Loucy (cell line): ENCODE results near the gene SEL1L3.

Source experiments
- H2AFZ ChIP-seq: fragments of 200-600 bp; sonication (generic); 2 replicates; pipeline ENCODE4 v1.6.0; 2016; ENCODE audit warnings: antibody characterized with exemption, mild to moderate bottlenecking, low read length, moderate library complexity
- H3F3A ChIP-seq: fragments of 200-600 bp; 2 replicates; pipeline ENCODE4 v1.6.0; 2016; ENCODE audit warnings: antibody characterized with exemption, low read depth, mild to moderate bottlenecking
- H3K27me3 ChIP-seq: fragments of 200-600 bp; sonication (generic); 2 replicates; pipeline ENCODE4 v1.6.1; 2014; ENCODE audit warnings: low read length, mild to moderate bottlenecking; ENCODE audit not compliant: insufficient read depth, poor library complexity, severe bottlenecking
- H3K36me3 ChIP-seq: fragments of 200-600 bp; sonication (generic); 2 replicates; pipeline ENCODE4 v1.6.1; 2016; ENCODE audit warnings: low read length; ENCODE audit not compliant: insufficient read depth
- H3K4me1 ChIP-seq: fragments of 200-600 bp; sonication (generic); 2 replicates; pipeline ENCODE4 v1.5.1; 2014; ENCODE audit warnings: low read length, mild to moderate bottlenecking; ENCODE audit not compliant: insufficient read depth, poor library complexity, severe bottlenecking
- H3K4me2 ChIP-seq: fragments of 200-600 bp; sonication (generic); 2 replicates; pipeline ENCODE4 v1.6.0; 2014; ENCODE audit warnings: antibody characterized with exemption, low read length, low read depth, mild to moderate bottlenecking; ENCODE audit not compliant: poor library complexity, severe bottlenecking
- H3K4me3 ChIP-seq: fragments of 200-600 bp; sonication (generic); 2 replicates; pipeline ENCODE4 v1.5.1; 2014; ENCODE audit warnings: low read length, mild to moderate bottlenecking, mixed read lengths; ENCODE audit not compliant: poor library complexity, severe bottlenecking
- H3K79me2 ChIP-seq: fragments of 200-600 bp; sonication (generic); 2 replicates; pipeline ENCODE4 v1.6.1; 2014; ENCODE audit warnings: low read length; ENCODE audit not compliant: insufficient read depth
- H3K9ac ChIP-seq: fragments of 200-600 bp; sonication (generic); 2 replicates; pipeline ENCODE4 v1.6.0; 2014; ENCODE audit warnings: mild to moderate bottlenecking, low read depth, low read length, moderate library complexity; ENCODE audit not compliant: poor library complexity, severe bottlenecking
- H3K9me2 ChIP-seq: fragments of 200-600 bp; sonication (generic); replicated peaks from 2 replicates; pipeline ENCODE4 v1.6.1; 2016; ENCODE audit warnings: low read depth, low read length, mixed read lengths
- H3K9me3 ChIP-seq: fragments of 200-600 bp; sonication (generic); 2 replicates; pipeline ENCODE4 v1.6.1; 2014; ENCODE audit warnings: mild to moderate bottlenecking, antibody characterized with exemption, low read length, low read depth; ENCODE audit not compliant: insufficient read depth
- H4K20me1 ChIP-seq: fragments of 200-600 bp; sonication (generic); 2 replicates; pipeline ENCODE4 v1.6.0; 2014; ENCODE audit warnings: antibody characterized with exemption, low read length, mild to moderate bottlenecking; ENCODE audit not compliant: insufficient read depth, poor library complexity, severe bottlenecking
- EZH2phosphoT487 ChIP-seq: fragments of 200-600 bp; IDR thresholded peaks from 2 replicates; pipeline ENCODE4 v1.6.1; 2018; ENCODE audit warnings: antibody characterized with exemption, mild to moderate bottlenecking, moderate library complexity, borderline replicate concordance
- TF ChIP-seq, protein P1 (sequence below): fragments of 200-600 bp; sonication (generic); conservative IDR thresholded peaks from 2 replicates; pipeline ENCODE4 v1.5.1; 2014; ENCODE audit warnings: mild to moderate bottlenecking, antibody characterized with exemption, low read length

Gene SEL1L3

DNA sequence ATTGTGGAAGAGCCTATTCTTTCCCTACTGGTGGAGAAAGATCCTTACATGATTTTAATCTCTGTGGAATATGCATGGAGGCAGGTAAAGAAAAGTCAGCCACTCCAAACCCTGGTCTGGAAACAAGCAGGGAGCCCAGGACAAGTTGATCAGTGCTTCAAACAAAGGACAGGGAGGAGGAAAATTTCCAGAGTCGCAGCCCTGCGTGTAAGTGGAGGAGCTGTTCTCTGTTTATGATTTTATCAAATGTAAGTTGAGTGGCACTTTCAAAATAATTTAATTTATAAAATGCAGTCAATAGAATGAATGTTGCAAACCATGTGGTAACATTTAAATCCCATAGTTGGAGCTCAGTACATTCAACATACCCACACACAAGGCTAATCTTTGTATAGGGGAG is 150.2 kb downstream of the SEL1L3 start:
- H3K79me2 ChIP-seq: no peaks in the 10 kb centered on the region
- no peaks in the 10 kb centered on the region for H3K27me3 ChIP-seq
- no peaks in the 10 kb centered on the region; the same call in 1 of the 2 replicates for H3K9me3 ChIP-seq
- no peaks in the 10 kb centered on the region for H3K4me1 ChIP-seq
- H3K4me2 ChIP-seq: no peak overlapping the region
- no peak overlapping the region for H2AFZ ChIP-seq
- TF ChIP-seq EZH2phosphoT487: no peak
- TF ChIP-seq, protein P1, sequence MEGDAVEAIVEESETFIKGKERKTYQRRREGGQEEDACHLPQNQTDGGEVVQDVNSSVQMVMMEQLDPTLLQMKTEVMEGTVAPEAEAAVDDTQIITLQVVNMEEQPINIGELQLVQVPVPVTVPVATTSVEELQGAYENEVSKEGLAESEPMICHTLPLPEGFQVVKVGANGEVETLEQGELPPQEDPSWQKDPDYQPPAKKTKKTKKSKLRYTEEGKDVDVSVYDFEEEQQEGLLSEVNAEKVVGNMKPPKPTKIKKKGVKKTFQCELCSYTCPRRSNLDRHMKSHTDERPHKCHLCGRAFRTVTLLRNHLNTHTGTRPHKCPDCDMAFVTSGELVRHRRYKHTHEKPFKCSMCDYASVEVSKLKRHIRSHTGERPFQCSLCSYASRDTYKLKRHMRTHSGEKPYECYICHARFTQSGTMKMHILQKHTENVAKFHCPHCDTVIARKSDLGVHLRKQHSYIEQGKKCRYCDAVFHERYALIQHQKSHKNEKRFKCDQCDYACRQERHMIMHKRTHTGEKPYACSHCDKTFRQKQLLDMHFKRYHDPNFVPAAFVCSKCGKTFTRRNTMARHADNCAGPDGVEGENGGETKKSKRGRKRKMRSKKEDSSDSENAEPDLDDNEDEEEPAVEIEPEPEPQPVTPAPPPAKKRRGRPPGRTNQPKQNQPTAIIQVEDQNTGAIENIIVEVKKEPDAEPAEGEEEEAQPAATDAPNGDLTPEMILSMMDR: no peak
- H3K36me3 ChIP-seq: no peaks in the 10 kb centered on the region
- H4K20me1 ChIP-seq: no peaks in the 10 kb centered on the region
- H3K9me2 ChIP-seq: no peaks in the 10 kb centered on the region
- no peak overlapping the region for H3K9ac ChIP-seq
- no peaks in the 10 kb centered on the region for H3F3A ChIP-seq
- no peak overlapping the region for H3K4me3 ChIP-seq

- no peak overlapping the region for H3K4me3 ChIP-seq
- TF ChIP-seq, protein P1: no peak
- no peak for TF ChIP-seq EZH2phosphoT487
- H3K27me3 ChIP-seq: no peaks in the 10 kb centered on the region
- H3K4me1 ChIP-seq: no peaks in the 10 kb centered on the region
- H3K9me3 ChIP-seq: no peaks in the 10 kb centered on the region; the same call in 1 of the 2 replicates
- H3K36me3 ChIP-seq: no peaks in the 10 kb centered on the region
- no peak overlapping the region for H3K9ac ChIP-seq
- H3K79me2 ChIP-seq: no peaks in the 10 kb centered on the region
- H2AFZ ChIP-seq: no peak overlapping the region
- H4K20me1 ChIP-seq: no peaks in the 10 kb centered on the region
- no peaks in the 10 kb centered on the region for H3F3A ChIP-seq
- no peaks in the 10 kb centered on the region for H3K9me2 ChIP-seq
- no peak overlapping the region for H3K4me2 ChIP-seq
Measured at GRCh38 chr4:25710637-25711036, 152.2 kb downstream of the SEL1L3 start.

DNA sequence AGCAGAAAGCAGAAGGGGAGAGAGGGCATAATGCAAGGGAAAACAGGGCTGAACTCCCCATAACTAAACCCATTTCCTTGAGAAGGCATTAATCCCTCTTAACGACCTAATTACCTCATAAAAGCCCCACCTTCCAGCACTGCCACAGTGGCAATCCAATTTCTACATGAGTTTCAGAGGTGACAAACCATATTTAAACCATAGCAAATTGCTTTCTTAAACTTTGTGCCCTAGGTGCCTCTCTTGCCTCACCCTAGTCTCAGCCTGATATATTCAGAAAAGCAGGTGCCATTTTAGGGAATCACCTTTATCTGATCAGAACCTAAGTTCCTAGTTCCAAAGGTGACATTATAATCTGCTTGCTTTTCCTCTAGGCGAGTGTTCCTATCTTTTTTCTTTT is 158.3 kb downstream of the SEL1L3 start:
- H3K27me3 ChIP-seq: no peaks in the 10 kb centered on the region
- H3K9ac ChIP-seq: no peak overlapping the region
- H2AFZ ChIP-seq: no peak overlapping the region
- H3K4me2 ChIP-seq: no peak overlapping the region
- TF ChIP-seq, protein P1: no peak
- TF ChIP-seq EZH2phosphoT487: no peak
- H3K9me2 ChIP-seq: no peaks in the 10 kb centered on the region
- no peak overlapping the region for H3K4me3 ChIP-seq
- no peaks in the 10 kb centered on the region for H3F3A ChIP-seq
- H3K79me2 ChIP-seq: no peaks in the 10 kb centered on the region
- H3K4me1 ChIP-seq: no peaks in the 10 kb centered on the region
- H3K36me3 ChIP-seq: no peaks in the 10 kb centered on the region
- no peaks in the 10 kb centered on the region for H4K20me1 ChIP-seq
- no peaks in the 10 kb centered on the region; the same call in 1 of the 2 replicates for H3K9me3 ChIP-seq
